Stimulated activated CD4-positive, alpha-beta T cell treated with anti-CD3 and anti-CD28 coated beads, TNF-alpha, amount 100 ng/mL, for 4 hours (primary cell): ENCODE measurements around the gene POGZ.

Experiments
- DNase-seq, 3 experiments: peaks; one replicate each; pipeline ENCODE4 v3.0.0-alpha.2; 2020; ENCODE audit warnings: low read depth in 3 of 3

The POGZ gene, protein sequence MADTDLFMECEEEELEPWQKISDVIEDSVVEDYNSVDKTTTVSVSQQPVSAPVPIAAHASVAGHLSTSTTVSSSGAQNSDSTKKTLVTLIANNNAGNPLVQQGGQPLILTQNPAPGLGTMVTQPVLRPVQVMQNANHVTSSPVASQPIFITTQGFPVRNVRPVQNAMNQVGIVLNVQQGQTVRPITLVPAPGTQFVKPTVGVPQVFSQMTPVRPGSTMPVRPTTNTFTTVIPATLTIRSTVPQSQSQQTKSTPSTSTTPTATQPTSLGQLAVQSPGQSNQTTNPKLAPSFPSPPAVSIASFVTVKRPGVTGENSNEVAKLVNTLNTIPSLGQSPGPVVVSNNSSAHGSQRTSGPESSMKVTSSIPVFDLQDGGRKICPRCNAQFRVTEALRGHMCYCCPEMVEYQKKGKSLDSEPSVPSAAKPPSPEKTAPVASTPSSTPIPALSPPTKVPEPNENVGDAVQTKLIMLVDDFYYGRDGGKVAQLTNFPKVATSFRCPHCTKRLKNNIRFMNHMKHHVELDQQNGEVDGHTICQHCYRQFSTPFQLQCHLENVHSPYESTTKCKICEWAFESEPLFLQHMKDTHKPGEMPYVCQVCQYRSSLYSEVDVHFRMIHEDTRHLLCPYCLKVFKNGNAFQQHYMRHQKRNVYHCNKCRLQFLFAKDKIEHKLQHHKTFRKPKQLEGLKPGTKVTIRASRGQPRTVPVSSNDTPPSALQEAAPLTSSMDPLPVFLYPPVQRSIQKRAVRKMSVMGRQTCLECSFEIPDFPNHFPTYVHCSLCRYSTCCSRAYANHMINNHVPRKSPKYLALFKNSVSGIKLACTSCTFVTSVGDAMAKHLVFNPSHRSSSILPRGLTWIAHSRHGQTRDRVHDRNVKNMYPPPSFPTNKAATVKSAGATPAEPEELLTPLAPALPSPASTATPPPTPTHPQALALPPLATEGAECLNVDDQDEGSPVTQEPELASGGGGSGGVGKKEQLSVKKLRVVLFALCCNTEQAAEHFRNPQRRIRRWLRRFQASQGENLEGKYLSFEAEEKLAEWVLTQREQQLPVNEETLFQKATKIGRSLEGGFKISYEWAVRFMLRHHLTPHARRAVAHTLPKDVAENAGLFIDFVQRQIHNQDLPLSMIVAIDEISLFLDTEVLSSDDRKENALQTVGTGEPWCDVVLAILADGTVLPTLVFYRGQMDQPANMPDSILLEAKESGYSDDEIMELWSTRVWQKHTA (N-terminal part only)

GRCh38 chr1:151459331-151460046, at the start of gene POGZ:
TSS of gene POGZ (minus strand) at chr1:151459494. CDS start at chr1:151442204, 17,290 bp downstream.
- DNase-seq, result peak; percentile 89 to 92 (median 90)

- no peak for DNase-seq
Observed at GRCh38 chr1:151508833-151509232, 49.5 kb upstream of the POGZ start.

- DNase-seq, result no peak
Observed at GRCh38 chr1:151504759-151505158, 45.5 kb upstream of the POGZ start.

GRCh38 chr1:151504252-151504651, 45.0 kb upstream of the POGZ start:
- DNase-seq, result no peak

GRCh38 chr1:151502859-151503780, 43.8 kb upstream of the POGZ start:
- DNase-seq, result no peak

DNA sequence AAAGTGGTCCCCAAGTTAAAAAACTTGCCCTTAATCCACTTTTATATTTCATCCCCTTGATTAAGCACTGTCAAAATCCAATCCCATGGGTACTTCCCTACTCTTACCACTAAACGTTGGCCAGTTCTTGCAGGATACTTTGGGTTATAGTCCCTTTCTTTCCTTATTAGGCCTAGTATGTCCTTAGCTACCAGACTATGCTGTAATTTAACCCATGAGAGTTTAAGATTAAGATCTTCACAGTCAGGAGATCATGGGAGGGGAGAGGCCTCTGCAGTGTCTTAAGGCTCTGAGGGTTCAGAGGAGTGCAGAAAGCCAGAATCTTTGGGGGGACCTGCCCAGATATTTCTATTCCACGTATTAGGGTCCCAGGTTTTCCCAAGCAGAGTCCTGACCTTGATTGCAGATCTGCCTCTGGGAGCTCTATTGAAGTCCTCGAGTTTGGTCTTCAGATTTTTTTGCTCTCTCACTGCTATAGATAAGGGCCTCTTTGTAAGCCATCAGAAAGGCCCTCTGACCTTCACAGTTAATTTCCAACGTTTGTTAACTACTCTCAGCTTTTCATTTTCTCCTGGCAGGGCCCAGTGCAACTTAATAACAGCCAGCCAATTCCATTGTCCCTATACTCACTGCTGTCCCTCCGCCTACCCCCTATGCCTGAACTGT, 42.9 kb upstream of the POGZ start:
- DNase-seq, result no peak

GRCh38 chr1:151501474-151501873, 42.2 kb upstream of the POGZ start:
- DNase-seq, result no peak

- DNase-seq, result no peak
Observed at GRCh38 chr1:151499930-151500329, 40.6 kb upstream of the POGZ start.

DNA sequence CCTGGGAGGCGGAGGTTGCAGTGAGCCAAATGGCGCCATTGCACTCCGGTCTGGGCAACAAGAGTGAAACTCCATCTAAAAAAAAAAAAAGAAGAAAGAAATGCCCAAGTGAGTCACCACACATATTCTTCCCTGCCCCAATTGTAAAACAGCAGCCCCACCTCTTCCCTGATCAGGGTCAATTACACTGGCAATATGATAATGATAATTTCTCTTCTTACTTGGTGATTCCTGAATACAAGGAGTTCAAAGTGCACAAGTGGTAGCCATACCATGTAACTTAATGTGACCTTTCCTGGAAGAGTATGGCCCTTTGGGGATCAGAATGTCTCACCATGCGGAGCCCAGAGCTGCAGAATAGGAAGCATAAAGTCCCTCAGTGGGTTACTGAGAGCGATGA, 40.1 kb upstream of the POGZ start:
- DNase-seq, result no peak

DNA sequence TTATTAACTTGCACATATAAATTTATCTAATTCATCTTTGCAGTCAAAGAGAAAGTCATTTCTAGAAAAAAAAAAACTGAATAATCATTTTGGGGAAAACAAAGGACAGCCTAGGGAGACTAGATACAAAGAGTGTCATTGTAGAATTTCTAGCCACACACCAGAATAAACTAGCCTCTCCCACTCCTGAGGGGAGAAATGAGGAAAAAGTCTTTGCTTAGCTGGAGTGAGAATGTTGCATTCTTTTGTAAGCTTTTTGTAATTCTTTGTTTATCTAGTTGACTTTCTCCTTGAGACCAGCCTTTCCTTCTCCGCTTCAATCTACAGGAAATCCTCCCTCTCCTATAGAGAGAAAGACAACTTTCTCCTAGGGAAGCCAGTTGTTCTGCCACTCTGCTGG, 36.0 kb upstream of the POGZ start:
- no peak for DNase-seq

DNA sequence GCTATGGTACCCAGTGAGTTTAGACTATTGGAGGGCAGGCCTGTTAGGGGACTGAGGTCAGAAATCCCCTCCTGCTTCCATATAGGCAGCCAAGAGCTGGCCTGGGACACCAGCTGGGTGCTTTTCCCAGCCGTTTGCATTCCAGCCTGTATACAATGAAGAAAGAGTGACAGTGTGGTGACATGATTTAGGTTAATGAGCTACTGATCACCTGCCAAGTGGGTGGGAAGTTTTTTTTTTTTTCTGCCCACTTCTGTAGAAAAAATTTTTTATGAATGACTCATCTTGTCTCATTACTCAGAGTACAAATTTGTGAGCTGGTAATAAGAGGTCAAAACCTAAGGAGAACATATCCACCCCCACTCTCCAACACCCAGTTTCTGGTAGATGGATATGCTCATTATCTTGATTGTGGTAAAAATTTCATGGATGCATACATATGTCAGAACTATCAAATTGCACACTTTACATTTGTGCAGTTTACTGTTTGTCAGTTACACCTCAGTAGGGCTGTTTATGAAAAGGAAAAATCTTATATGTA, 35.5 kb upstream of the POGZ start:
- no peak for DNase-seq

GRCh38 chr1:151493042-151493441, 33.7 kb upstream of the POGZ start:
- no peak for DNase-seq

DNA sequence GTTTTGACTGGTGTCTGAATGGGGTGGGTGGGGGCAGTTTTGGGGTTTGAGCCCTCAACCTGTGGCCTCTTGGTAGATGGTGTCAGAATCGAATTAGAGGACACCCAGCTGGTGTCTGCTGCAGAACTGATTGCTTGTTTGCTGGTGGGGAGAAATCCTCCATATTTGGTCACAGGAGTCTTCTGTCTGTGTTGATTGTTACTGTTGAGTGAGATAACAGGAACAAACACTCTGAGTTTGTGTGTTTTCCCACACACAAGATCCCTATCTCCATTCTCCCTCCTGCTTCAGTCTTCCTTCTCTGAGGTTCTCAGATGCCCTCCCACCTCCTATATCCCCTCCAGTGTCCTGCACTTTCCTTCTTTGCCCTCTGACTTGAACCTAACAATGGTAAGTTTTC, 32.8 kb upstream of the POGZ start:
- DNase-seq, result no peak

DNA sequence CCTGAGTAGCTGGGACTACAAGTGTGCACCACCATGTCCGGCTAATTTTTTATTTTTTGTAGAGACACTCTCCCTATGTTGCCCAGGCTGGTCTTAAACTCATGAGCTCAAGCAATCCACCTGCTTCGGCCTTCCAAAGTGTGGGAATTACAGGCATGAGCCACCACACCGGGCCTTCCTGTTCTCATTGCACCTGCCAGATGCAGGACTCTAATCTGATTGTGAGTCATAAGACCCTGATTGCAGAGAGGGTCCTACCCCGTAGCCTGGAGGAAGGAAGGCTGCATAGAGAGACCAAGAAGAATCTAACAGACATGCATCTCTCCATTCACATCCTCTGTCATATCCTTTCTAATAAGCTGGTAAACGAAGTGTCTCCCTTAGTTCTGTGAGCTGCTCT, 32.3 kb upstream of the POGZ start:
- DNase-seq, result no peak

DNA sequence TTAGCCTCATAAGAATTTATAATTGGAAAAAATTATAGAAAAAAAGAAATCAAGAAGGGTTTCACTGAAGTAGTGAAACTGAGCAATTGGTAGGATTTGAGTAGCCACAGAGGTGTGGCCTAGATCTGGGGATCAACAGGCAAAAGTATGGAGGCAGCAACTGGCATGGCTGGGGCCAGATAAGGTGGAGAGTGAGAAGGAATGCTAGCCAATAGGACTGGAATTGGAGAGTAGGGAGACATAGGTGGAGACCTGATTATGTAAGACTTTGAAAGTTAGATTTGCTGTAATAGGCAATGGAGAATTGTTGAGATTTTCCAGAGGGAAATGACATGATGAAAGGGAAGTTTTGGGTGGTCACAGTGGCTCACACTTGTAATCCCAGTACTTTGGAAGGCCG, 27.3 kb upstream of the POGZ start:
- DNase-seq, result no peak

DNA sequence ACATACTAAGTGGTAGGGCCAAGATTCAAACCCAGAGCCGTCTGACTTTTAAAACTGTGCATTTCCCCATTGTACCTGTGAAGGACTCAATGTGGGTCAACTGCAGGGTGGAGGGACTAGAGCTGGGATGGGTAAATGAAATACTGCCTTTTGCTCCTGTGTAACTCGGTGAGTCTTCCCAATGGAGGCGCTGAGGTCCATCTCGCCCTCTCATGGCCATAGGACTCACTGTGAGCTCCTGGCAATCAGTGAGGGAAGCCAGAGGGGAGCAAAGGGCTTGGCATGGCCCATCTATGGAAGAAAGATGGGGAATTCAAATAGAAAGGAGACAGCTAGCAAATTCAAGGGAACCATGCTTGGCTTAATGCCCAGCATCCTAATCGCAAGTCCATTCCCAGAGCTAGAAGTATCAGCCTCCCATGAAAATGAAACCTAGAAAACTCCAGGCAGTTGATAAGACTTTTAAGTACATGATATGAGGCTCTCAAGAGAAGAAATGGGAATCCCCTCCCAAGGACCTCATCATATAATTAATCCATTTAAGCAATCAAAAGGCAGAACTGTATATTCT, 26.5 kb upstream of the POGZ start:
- DNase-seq, result no peak

DNA sequence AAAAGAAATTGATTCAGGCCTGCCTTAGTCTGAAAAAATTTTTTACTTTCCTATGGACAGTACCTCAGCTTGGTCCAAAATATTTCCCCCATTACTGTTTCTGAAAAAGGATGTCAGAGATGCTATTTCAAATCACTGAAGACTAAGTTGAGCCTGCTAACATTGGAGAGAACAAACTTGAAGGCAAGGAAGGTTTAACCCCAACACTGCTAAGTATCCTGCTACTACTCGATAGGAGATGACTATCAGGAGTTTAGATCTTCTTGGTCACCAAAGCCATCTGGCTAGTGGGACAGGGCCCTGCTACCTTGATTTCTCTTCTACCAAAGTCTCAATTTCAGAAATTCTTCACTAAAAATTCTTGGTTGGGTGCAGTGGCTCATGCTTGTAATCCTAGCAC, 22.7 kb upstream of the POGZ start:
- DNase-seq, result no peak

- no peak for DNase-seq
Observed at GRCh38 chr1:151479462-151479861, 20.2 kb upstream of the POGZ start.

- DNase-seq, result no peak
Observed at GRCh38 chr1:151478923-151479322, 19.6 kb upstream of the POGZ start.
